Measurements from ENCODE around the gene TNFRSF21. TPM values are rescaled to one million over a fixed set of nuclear protein-coding genes. Genes with fewer than 3 reads are reported as not detected.

TNFRSF21 gene
- total RNA-seq, 1 experiment from 2014 or later, result 106 TPM

DNA sequence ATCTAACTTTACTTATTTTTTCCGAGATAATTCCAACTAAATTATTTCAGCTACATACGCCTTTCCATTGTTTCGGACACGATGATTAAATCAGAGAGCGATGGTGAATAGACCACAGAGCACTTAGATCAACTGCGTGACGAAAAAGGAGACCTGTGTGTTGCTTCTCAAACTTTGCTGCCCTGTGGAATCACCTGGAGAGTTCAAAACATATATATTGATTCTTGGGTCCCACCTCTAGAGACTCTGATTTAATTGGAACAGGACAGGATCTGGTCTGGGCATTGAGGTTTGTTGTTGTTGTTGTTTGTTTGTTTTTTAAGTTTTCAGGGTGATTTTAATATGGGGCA lies 401 bp upstream of the TNFRSF21 start:
- no peaks in the 10 kb centered on the region for H3F3A ChIP-seq (ENCODE audit: low read length, unreplicated experiment)
- H3K36me3 ChIP-seq (ENCODE audit: low read depth, low read length), result peaks cover 17% of the 10 kb centered on the region
- peak overlapping the region; percentile 81 for H3K27ac ChIP-seq (ENCODE audit: low read length)
- intact Hi-C loops (cut with micrococcal nuclease), result loop anchor here (1.0 to 10.0 kb wide), 4 partner anchors 57 to 213 kb away; no protein-coding TSS in a partner anchor
- no peak for TF ChIP-seq EZH2 (IDR thresholded peaks at IDR 0.05; ENCODE audit: low read length, unreplicated experiment)
- TF ChIP-seq CTCF (conservative IDR thresholded peaks at IDR 0.05; ENCODE audit: low read depth, low read length), result no peak
- no peak for TF ChIP-seq EZH2phosphoT487 (IDR thresholded peaks at IDR 0.05; ENCODE audit: borderline replicate concordance, low read length)
- peak overlapping the region; percentile 99 for H3K9ac ChIP-seq (ENCODE audit: low read length)
- no TSS peak for BruUV-seq (replicated peaks)
- H3K9me3 ChIP-seq (ENCODE audit: low read length), result no peaks in the 10 kb centered on the region
- H3K9me2 ChIP-seq (replicated peaks; ENCODE audit: low read length), result no peaks in the 10 kb centered on the region
- ATAC-seq, result peak; percentile 14; the same call in 1 of the 2 replicates
- POLR2A ChIA-PET (ENCODE audit: unreplicated experiment), result interaction anchor here (0.5 kb wide), 1 partner anchor 142 kb away, joined by 3 read pairs; no protein-coding TSS in a partner anchor
- CTCF ChIA-PET, result interaction anchor here (0.7 kb wide), 2 partner anchors 207 to 213 kb away, joined by 3 read pairs; no protein-coding TSS in a partner anchor
- H4K20me1 ChIP-seq (ENCODE audit: low read length), result peaks cover 42% of the 10 kb centered on the region
- H3K79me2 ChIP-seq (ENCODE audit: low read length), result peaks cover 47% of the 10 kb centered on the region
- H3K4me3 ChIP-seq (ENCODE audit: low read length), result peak overlapping the region; percentile 95
- H2AFZ ChIP-seq (ENCODE audit: low read length), result peak overlapping the region; percentile 86
- H3K4me2 ChIP-seq (ENCODE audit: low read length), result peak overlapping the region; percentile 93
- no peaks in the 10 kb centered on the region for H3K27me3 ChIP-seq (ENCODE audit: low read length)
- DNase-seq, result no peak
- peaks cover 28% of the 10 kb centered on the region for H3K4me1 ChIP-seq (ENCODE audit: insufficient read depth, low read length)

- no peaks in the 10 kb centered on the region for H3K27me3 ChIP-seq (ENCODE audit: low read length)
- no peaks in the 10 kb centered on the region for H3K9me3 ChIP-seq (ENCODE audit: low read length)
- peaks cover 56% of the 10 kb centered on the region for H4K20me1 ChIP-seq (ENCODE audit: low read length)
- CTCF ChIA-PET, result no interaction called here
- H3K9me2 ChIP-seq (replicated peaks; ENCODE audit: low read length), result no peaks in the 10 kb centered on the region
- peaks cover 20% of the 10 kb centered on the region for H3K36me3 ChIP-seq (ENCODE audit: low read depth, low read length)
- ATAC-seq (peak; percentile 8), DNase-seq (peak; percentile 23)
- POLR2A ChIA-PET (ENCODE audit: unreplicated experiment), result interaction anchor here (0.6 to 0.9 kb wide), 3 partner anchors 158 to 323 kb away, joined by 4 to 10 read pairs (median 5); partner anchors contain the start of gene ADGRF1
- no peaks in the 10 kb centered on the region for H3F3A ChIP-seq (ENCODE audit: low read length, unreplicated experiment)
- peaks cover 61% of the 10 kb centered on the region for H3K79me2 ChIP-seq (ENCODE audit: low read length)
- H3K4me2 ChIP-seq (ENCODE audit: low read length), result peak overlapping the region; percentile 93
- intact Hi-C loops (cut with micrococcal nuclease), result loop anchor here (5.0 to 10.0 kb wide), 5 partner anchors 66 to 454 kb away; partner anchors contain the start of gene ADGRF1
- H3K4me1 ChIP-seq (ENCODE audit: insufficient read depth, low read length), result peaks cover 41% of the 10 kb centered on the region
- peak overlapping the region; percentile 99 for H3K9ac ChIP-seq (ENCODE audit: low read length)
- H3K27ac ChIP-seq (ENCODE audit: low read length), result peak overlapping the region; percentile 81
- peak overlapping the region; percentile 95 for H3K4me3 ChIP-seq (ENCODE audit: low read length)
- no peak for TF ChIP-seq CTCF (conservative IDR thresholded peaks at IDR 0.05; ENCODE audit: low read depth, low read length)
- no peak for TF ChIP-seq EZH2 (IDR thresholded peaks at IDR 0.05; ENCODE audit: low read length, unreplicated experiment)
- TF ChIP-seq EZH2phosphoT487 (IDR thresholded peaks at IDR 0.05; ENCODE audit: borderline replicate concordance, low read length), result no peak
- no TSS peak for BruUV-seq (replicated peaks)
- no peak overlapping the region for H2AFZ ChIP-seq (ENCODE audit: low read length)
Measured at GRCh38 chr6:47308552-47309290, 984 bp downstream of the TNFRSF21 start.

GRCh38 chr6:47308198-47308517 lies 1.5 kb downstream of the TNFRSF21 start:
- Histone ChIP-seq H3K27ac (ENCODE audit: low read length) (peak overlapping the region; percentile 81), H3K4me1 (ENCODE audit: insufficient read depth, low read length) (peaks cover 47% of the 10 kb centered on the region), H3K36me3 (ENCODE audit: low read depth, low read length) (peaks cover 26% of the 10 kb centered on the region), H3K4me3 (ENCODE audit: low read length) (peak overlapping the region; percentile 95), H3K27me3 (ENCODE audit: low read length) (no peaks in the 10 kb centered on the region), H4K20me1 (ENCODE audit: low read length) (peaks cover 62% of the 10 kb centered on the region), H3F3A (ENCODE audit: low read length, unreplicated experiment) (no peaks in the 10 kb centered on the region), H2AFZ (ENCODE audit: low read length) (no peak overlapping the region), H3K9ac (ENCODE audit: low read length) (peak overlapping the region; percentile 99), H3K79me2 (ENCODE audit: low read length) (peaks cover 66% of the 10 kb centered on the region), H3K4me2 (ENCODE audit: low read length) (peak overlapping the region; percentile 93), H3K9me2 (replicated peaks; ENCODE audit: low read length) (no peaks in the 10 kb centered on the region), H3K9me3 (ENCODE audit: low read length) (no peaks in the 10 kb centered on the region)
- DNase-seq (no peak), ATAC-seq (no peak)
- POLR2A ChIA-PET (ENCODE audit: unreplicated experiment), result interaction anchor here (0.6 to 0.9 kb wide), 3 partner anchors 158 to 322 kb away, joined by 4 to 10 read pairs (median 5); partner anchors contain the start of gene ADGRF1
- no TSS peak for BruUV-seq (replicated peaks)
- intact Hi-C loops (cut with micrococcal nuclease), result loop anchor here (5.0 to 10.0 kb wide), 5 partner anchors 66 to 453 kb away; partner anchors contain the start of gene ADGRF1
- CTCF ChIA-PET, result no interaction called here
- TF ChIP-seq EZH2 (IDR thresholded peaks at IDR 0.05; ENCODE audit: low read length, unreplicated experiment) (no peak), EZH2phosphoT487 (IDR thresholded peaks at IDR 0.05; ENCODE audit: borderline replicate concordance, low read length) (no peak), CTCF (conservative IDR thresholded peaks at IDR 0.05; ENCODE audit: low read depth, low read length) (no peak)
